Thyroid gland (tissue), 4 donors: ENCODE measurements around the gene TAS2R41.

ENCODE experiments used
- CTCF ChIP-seq, 6 experiments: fragments of 200-600 bp in 3 of 6; fragments of 450-650 bp in 3 of 6; sonication (generic) in 3 of 6; IDR thresholded peaks; one replicate each; pipeline ENCODE4 v1.5.1; 2016 to 2019; ENCODE audit warnings: antibody characterized with exemption in 6 of 6, mild to moderate bottlenecking in 2 of 6, inconsistent platforms in 1 of 6, moderate library complexity in 1 of 6
- POLR2A ChIP-seq, 2 donors: fragments of 450-650 bp; IDR thresholded peaks; one replicate each; pipeline ENCODE4 v1.6.1; 2017; ENCODE audit warnings: antibody characterized with exemption in 2 of 2, mild to moderate bottlenecking in 2 of 2, moderate library complexity in 1 of 2

GRCh38 chr7:143448429-143448828 is 29.2 kb upstream of the TAS2R41 start:
- TF ChIP-seq CTCF (IDR thresholded peaks at IDR 0.05) (no peak), POLR2A (IDR thresholded peaks at IDR 0.05) (no peak)
